H1 (cell line): ENCODE measurements around the gene CACNA1C. TPM values are rescaled to one million over a fixed set of nuclear protein-coding genes. Genes with fewer than 3 reads are reported as not detected.

Source experiments
- BACH1 ChIP-seq: IDR thresholded peaks from 2 replicates; pipeline ENCODE4 v1.6.1; 2012; ENCODE audit warnings: low read length, improper control_type of control experiment
- CREB1 ChIP-seq: IDR thresholded peaks from 2 replicates; pipeline ENCODE4 v1.6.1; 2012; ENCODE audit warnings: inconsistent platforms
- JUN ChIP-seq: IDR thresholded peaks from 2 replicates; pipeline ENCODE4 v1.6.1; 2011; ENCODE audit warnings: low read depth, mild to moderate bottlenecking, improper control_type of control experiment, low read length
- SIX5 ChIP-seq: IDR thresholded peaks from 2 replicates; pipeline ENCODE4 v1.6.1; 2011; ENCODE audit warnings: mild to moderate bottlenecking, low read depth, low read length
- polyA plus RNA-seq, 7 experiments: library from polyadenylated mRNA; depleted of rRNA in 3 of 7; stranded (reverse) in 5 of 7; unstranded in 2 of 7; fragments of >200 nt in 5 of 7; fragments of 200-250 nt in 2 of 7; gene quantifications; 1 replicate in 5 of 7; 2 replicates in 1 of 7; 4 replicates in 1 of 7; pipeline versions ENCODE4 v1.2.1 to v1.2.3, GENCODE V29; 2011 to 2013; ENCODE audit warnings: missing spikeins in 2 of 7, mixed read lengths in 2 of 7
- total RNA-seq: library from RNA; stranded (reverse); fragmentation: NEBNext Ultra II Directional; extraction: Animal tissue kit (Norgen Biotek cat#: 25700); gene quantifications from 2 replicates; pipeline ENCODE4 v1.2.1, GENCODE V29; 2021

The CACNA1C gene
- total and polyA plus RNA-seq, 2 of the 8 experiments (the other 6 are each of a cell fraction or from before 2014, with no cell fraction given), result 1.3 TPM

- TF ChIP-seq BACH1 (no peak), CREB1 (no peak), SIX5 (no peak), JUN (no peak)
- TF ChIP-seq, all 59 proteins: peak for 0
Measured at GRCh38 chr12:2692080-2692479, 639.3 kb downstream of the CACNA1C start (continued).
